SKM-1 treated with dmso at 0.1 percent for 144 hours (cell line): Measurements from ENCODE around the gene NDUFS6.
"Not testable (repeated sequence)": the region's sequence is repeated elsewhere in the genome, so short reads cannot be mapped to it uniquely, and the experiment has no call there.

Experiments
- DNase-seq: peaks from one replicate; lab custom pipeline; 2025; ENCODE audit not compliant: unreplicated experiment; lab: John Stamatoyannopoulos, UW

The NDUFS6 gene

GRCh38 chr5:1831257-1831656 lies 30.1 kb downstream of the NDUFS6 start:
- DNase-seq: no peak

DNA sequence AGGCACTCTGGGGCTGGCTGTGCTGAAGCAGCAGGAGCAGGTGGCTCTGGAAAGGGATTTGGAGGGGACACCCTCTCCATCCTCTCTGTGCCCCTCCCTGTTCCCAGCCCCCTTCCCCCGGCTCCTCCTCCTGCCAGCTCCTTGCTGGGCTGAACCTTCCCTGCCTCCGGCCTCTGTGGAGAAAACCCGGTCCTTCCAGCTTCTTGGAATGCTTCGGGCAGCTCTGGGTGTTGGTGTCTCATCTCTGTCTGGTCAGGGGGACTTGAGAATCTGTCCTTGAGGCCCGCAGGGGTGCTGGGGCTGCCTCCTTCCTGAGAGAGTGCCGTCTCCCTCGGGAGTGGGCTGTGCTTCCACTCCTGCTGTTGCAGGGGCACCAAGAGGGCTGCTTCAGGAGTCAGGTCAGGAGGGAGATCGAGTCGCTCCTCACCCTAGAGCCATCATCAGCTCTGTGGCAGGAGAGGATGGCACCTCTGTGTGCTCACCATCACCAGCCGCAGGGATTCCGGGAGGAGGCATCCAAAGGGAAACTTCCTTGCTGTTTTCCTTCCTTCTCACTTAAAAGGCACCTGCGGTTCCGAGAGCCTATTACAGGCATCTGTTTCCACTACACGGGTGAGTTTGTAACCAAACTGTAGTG lies 30.6 kb downstream of the NDUFS6 start:
- no peak for DNase-seq

- no peak for DNase-seq
These were observed 31.5 kb downstream of the NDUFS6 start for GRCh38 chr5:1832511-1833250.

DNA sequence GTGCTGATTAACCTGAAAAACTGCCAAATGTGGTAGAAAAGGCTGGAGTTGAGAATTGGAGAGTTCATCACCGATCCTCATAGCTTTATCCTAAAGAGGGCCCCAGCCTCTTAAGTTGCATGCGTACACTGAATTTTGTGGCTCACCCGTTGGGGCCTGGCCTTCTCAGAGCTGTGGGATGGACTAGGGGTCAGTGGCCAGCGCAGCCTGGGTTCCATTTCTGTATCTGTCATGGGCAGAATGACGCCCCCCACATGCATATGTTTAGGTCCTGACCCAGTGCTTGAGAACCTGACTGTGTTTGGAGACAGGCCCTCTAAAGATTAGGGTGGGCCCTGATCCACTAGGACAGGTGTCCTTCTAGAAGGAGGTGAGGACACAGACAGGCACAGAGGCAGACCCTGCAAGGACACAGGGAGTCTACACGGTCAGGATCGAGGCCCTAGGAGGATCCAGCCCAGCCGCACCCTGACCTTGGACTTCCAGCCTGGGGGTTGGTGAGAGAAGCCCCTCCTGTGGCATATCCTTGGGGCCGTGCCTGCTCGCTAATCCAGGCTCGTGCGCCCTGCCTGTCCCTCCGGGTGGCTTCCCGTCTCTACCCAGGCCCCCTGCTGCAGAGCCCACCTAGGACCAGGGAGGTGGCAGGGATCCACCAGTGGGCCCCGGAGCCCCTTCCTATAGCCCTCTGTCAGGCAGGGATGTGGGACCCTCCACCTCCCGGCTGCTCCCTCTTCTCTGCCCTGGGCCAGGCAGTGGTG lies 32.2 kb downstream of the NDUFS6 start:
- DNase-seq: no peak

DNA sequence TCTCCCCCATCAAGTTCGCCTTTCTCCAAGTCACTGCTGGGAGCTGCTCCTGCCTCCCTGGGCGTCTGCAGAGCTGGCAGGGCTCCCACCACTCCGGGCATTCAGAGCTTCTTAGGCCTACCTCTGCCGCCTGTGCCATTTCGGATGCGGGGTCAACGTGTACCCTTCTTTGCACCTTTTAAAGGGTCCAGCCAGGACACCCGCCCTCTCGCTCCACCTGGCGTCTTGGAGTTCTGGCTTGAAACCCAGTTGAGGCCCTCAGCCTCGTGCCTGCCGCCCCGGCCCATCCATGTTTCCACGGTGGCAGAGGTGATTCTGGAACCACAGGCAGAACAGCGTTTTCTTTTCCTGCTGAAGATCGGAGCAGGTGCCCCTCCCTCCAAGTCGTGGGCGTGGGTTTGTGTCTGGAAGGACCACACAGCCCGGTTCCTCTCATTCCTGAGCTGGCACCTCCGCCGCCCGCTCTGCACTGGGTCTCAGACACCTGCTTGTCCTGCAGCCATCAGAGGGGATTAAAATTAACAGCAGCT lies 32.9 kb downstream of the NDUFS6 start:
- no peak for DNase-seq

DNA sequence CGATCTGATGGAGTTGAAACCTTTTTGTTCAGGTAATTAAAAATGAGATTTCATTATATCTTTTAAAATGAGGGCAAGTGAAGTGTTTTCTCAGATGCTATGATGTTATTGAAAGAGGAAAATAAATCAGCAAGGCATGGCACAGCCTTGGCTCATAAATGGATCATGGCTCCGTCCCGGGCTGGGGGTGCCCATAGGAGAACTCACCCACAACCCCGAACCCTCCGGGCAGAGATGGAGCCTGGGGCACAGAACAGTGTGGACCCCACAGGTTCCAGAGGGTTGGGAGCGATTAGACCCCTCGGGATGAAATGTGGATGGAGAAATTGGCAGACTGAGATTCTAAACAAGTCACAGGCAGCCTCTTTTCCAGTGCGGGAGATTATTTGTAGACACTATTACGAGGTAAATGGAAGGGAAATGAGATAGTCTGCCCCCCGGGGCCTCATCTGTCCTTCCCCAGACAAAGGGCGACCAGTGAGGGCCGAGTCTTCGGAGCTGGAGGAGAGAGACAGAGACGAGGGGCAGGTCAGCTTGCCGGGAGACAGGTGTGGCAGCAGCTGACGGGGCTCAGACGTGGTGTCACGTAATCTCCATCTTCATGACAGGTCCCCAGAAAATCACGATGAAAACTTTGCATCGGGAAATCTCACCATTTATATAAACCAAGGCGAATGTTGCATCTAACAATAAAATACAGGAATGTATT lies 33.7 kb downstream of the NDUFS6 start:
- no peak for DNase-seq

GRCh38 chr5:1835431-1835830 lies 34.2 kb downstream of the NDUFS6 start:
- no peak for DNase-seq

GRCh38 chr5:1836176-1836890 lies 35.1 kb downstream of the NDUFS6 start:
- DNase-seq: no peak

DNA sequence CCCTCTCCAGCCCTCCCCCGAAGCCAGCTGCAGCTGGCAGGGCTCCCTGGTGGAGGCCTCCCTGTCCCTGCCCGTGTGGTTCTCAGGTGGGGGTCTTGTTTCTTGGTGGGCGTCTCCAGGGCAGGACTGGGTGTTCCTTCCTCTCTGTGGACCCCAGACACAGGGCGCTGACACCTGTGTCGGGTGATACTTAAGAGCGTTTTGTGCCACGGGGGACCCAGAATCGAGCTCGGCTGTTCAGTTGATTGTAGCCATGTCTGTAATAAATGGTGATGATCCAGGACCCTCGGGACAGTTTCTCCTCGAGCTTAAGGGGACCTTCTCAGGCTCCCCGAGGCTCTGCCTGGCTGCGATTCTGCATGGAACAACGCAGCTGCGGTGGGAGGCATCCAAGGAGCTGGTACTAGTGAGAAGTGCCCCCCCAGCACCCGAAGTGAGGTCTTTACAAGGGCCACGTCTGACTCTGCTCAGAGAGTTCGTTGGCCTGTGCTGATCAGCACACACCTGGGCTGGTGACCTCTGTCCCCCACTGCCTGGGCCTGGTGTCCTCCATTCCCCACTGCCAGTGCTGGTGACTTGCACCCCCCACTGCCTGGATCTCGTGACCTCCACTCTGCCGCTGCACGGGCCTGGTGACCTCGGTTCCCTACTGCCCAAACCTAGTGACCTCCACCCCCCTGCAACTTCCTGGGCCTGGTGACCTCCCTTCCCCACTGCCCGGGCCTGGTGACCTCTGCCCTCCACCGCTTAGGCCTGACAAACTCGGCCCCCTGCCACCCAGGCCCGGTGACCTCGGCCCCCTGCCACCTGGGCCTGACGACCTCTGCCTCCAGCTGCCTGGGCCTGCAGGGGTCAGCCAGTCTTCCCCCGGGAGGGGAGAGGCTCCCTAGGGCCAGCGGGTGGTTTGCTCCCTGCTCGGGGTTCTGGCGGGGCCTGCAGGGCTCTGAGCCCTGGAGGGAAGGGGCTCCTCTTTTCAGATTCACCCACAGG lies 36.0 kb downstream of the NDUFS6 start:
- DNase-seq: no peak

- DNase-seq: no peak
These were observed 36.8 kb downstream of the NDUFS6 start for GRCh38 chr5:1838013-1838412.

DNA sequence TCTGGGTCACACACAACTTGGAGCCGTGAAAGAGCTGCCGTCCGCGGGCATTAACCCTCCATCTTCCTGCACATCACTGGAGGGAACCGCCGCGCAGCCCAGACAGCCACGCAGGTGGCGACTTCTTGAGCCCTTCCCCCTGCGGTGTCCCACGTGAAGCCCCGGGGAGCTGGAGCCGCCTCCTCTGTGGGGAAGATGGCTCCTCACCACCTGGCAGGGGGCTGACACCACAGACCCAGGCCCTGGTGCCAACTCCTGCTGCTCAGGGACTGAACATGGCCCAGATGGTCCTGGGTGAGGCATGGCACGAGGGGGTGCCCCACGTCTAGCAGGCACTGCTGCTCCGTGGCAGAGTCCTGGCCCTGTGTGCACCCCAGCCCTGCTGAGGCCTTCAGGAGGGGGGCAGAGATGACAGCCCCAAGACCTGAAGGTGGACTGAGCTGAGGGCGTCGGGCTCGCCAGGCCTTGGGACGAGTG lies 38.9 kb downstream of the NDUFS6 start:
- DNase-seq: no peak

DNA sequence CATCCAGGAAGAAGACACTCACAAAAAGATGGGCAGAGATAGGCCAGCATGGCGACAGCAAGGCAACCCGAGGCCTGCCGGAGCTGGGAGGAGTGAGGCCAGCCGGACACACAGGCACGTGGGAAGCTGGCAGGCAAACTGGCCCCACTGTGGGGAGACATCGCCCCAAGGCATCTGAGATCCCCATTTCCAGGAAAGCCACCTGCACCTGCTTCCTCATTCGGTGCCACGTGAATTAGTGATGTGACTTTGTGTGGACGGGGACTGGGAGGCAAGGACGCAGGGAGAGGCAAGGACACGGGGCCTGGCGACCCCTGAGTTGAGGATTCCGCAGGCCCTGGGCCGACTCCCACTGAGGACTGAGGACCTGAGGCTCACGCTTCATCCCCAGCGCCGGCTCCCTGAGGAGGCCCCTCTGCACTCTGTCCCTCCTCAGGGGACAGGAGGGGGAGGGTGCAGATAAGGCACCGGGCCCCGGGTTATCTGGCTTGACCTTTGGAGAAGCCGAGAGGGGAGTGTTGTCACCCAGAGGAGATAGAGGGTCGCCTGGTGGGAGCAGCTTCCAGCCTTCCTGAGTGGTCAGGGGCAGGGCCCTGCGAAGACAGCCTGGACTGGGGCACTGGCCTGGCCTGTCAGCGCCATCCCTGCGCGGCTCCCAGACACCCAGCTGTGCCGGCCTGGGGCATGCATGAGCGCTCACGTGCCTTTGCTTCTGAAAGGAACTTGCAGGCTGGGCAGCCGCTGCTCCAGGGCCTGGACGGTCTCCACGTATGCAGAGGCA lies 39.7 kb downstream of the NDUFS6 start:
- no peak for DNase-seq

GRCh38 chr5:1842004-1842819 lies 41.0 kb downstream of the NDUFS6 start:
- DNase-seq: no peak

DNA sequence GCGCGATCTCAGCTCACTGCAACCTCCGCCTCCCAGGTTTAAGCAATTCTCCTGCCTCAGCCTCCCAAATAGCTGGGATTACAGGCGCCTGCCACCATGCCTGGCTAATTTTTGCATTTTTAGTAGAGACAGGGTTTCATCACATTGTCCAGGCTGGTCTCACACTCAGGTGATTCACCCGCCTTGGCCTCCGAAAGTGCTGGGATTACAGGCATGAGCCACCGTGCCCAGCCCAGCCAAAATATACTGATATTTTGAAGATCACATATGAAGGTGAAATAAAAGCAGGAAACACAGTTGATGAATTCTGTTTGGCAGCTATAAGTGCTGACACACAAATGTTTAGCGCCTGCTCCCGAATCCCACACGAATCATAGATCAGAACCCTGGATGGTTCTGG lies 42.6 kb downstream of the NDUFS6 start:
- DNase-seq: not testable (repeated sequence)

GRCh38 chr5:1844708-1845436 lies 43.7 kb downstream of the NDUFS6 start:
- DNase-seq: no peak

GRCh38 chr5:1845696-1846095 lies 44.5 kb downstream of the NDUFS6 start:
- no peak for DNase-seq

DNA sequence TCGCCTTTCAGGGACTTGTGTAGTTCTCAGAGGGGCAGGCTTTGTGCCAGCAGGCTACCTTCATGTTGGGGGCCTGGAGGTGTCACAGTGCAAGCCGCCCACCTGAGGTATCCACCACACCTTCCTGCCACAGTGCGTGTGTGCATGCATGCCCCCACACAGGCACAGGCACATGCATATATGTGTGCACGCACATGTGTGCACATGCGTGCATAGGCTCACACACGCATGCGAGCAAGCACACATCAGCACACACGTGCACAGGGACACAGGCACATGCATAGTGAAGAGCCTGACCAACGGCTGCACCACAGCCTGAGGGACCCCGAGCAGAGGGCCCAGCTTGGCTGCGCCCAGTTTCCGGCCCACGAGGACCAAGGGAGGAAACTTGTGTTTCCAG lies 45.4 kb downstream of the NDUFS6 start:
- no peak for DNase-seq
